A549 (cell line): ENCODE measurements around the gene TRIM41.

Source experiments
- EP300 ChIP-seq, 2 experiments: fragments of >200 bp; sonication (Bioruptor Twin); formaldehyde crosslinking; IDR thresholded peaks; 2 replicates in 1 of 2; 3 replicates in 1 of 2; pipeline ENCODE4 v1.6.1; 2016 to 2017
- PBX3 ChIP-seq: IDR thresholded peaks from 2 replicates; pipeline ENCODE4 v1.6.1; 2012

GRCh38 chr5:181271081-181271480 is 48.0 kb downstream of the TRIM41 start:
- TF ChIP-seq PBX3 (no peak), EP300 (IDR thresholded peaks at IDR 0.05) (no peak)
